Esophagus squamous epithelium (tissue), 4 donors: ENCODE results near the gene CACNA1I.

Experiments
- CTCF ChIP-seq, 6 experiments: fragments of 450-650 bp in 4 of 6; fragments of 200-600 bp in 2 of 6; sonication (generic) in 2 of 6; IDR thresholded peaks; one replicate each; pipeline ENCODE4 v1.5.1; 2016 to 2019; ENCODE audit warnings: antibody characterized with exemption in 6 of 6, mild to moderate bottlenecking in 4 of 6, moderate library complexity in 4 of 6
- POLR2A ChIP-seq, 4 donors: fragments of 450-650 bp; IDR thresholded peaks; one replicate each; pipeline ENCODE4 v1.6.1; 2017; ENCODE audit warnings: antibody characterized with exemption in 4 of 4, mild to moderate bottlenecking in 4 of 4, moderate library complexity in 3 of 4

GRCh38 chr22:39675947-39676346 is 105.4 kb downstream of the CACNA1I start:
- TF ChIP-seq CTCF (IDR thresholded peaks at IDR 0.05), result no peak
- no peak for TF ChIP-seq POLR2A (IDR thresholded peaks at IDR 0.05)
